Thyroid gland (tissue), 4 donors: ENCODE data around the gene OLIG1. TPM values are rescaled to one million over a fixed set of nuclear protein-coding genes. Genes with fewer than 3 reads are reported as not detected.

Experiments used
- DNase-seq, 2 donors: peaks; one replicate each; pipeline ENCODE4 v3.0.0-alpha.2; 2019
- H3K27ac ChIP-seq, 3 donors: fragments of 200-600 bp; sonication (generic); 1 replicate in 2 of 3; 2 replicates in 1 of 3; pipeline ENCODE4 v1.5.1; 2016 to 2019; ENCODE audit warnings: mild to moderate bottlenecking in 1 of 3, moderate library complexity in 1 of 3
- H3K27me3 ChIP-seq: fragments of 200-600 bp; sonication (generic); one replicate; pipeline ENCODE4 v1.5.1; 2019
- H3K36me3 ChIP-seq, 2 donors: fragments of 200-600 bp; sonication (generic); one replicate each; pipeline ENCODE4 v1.5.1; 2016 to 2019
- H3K4me1 ChIP-seq, 2 donors: fragments of 200-600 bp; sonication (generic); one replicate each; pipeline ENCODE4 v1.5.1; 2017 to 2019
- H3K4me3 ChIP-seq, 3 donors: fragments of 200-600 bp; sonication (generic); replicated peaks in 1 of 3; 1 replicate in 2 of 3; 2 replicates in 1 of 3; pipeline ENCODE4 v1.5.1; 2016; ENCODE audit warnings: mild to moderate bottlenecking in 1 of 3
- H3K9me3 ChIP-seq: fragments of 200-600 bp; sonication (generic); one replicate; pipeline ENCODE4 v1.5.1; 2017
- POLR2A ChIP-seq, 2 donors: fragments of 450-650 bp; IDR thresholded peaks; one replicate each; pipeline ENCODE4 v1.6.1; 2017; ENCODE audit warnings: antibody characterized with exemption in 2 of 2, mild to moderate bottlenecking in 2 of 2, moderate library complexity in 1 of 2
- WGBS, 2 donors: methylation state at CpG; one replicate each; pipeline ENCODE4 v1.1.5; 2017; 5-methylcytosine and 5-hydroxymethylcytosine counted together
- intact Hi-C: fragments of 100-400 bp; cut with DNase I; formaldehyde crosslinking; loops from one replicate; pipeline ENCODE4 v1.15.1; 2023
- total RNA-seq, 4 donors: library from RNA; depleted of rRNA; stranded (reverse); fragments of >200 nt; gene quantifications; one replicate each; pipeline ENCODE4 v1.2.3, GENCODE V29; 2016
- TF ChIP-seq, protein P1 (sequence below), 6 experiments: fragments of 200-600 bp in 3 of 6; fragments of 450-650 bp in 3 of 6; sonication (generic) in 3 of 6; IDR thresholded peaks; one replicate each; pipeline ENCODE4 v1.5.1; 2016 to 2019; ENCODE audit warnings: antibody characterized with exemption in 6 of 6, mild to moderate bottlenecking in 2 of 6, inconsistent platforms in 1 of 6, moderate library complexity in 1 of 6

OLIG1 gene
- total RNA-seq, 4 donors from 2014 or later = not detected

DNA sequence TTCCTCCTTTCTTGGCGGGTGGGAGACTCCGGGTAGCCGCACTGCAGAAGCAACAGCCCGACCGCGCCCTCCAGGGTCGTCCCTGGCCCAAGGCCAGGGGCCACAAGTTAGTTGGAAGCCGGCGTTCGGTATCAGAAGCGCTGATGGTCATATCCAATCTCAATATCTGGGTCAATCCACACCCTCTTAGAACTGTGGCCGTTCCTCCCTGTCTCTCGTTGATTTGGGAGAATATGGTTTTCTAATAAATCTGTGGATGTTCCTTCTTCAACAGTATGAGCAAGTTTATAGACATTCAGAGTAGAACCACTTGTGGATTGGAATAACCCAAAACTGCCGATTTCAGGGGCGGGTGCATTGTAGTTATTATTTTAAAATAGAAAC lies 41.7 kb upstream of the OLIG1 start:
- H3K36me3 ChIP-seq = no peaks in the 10 kb centered on the region
- no peak for DNase-seq
- intact Hi-C loops = no loop called here
- H3K27ac ChIP-seq = no peak overlapping the region
- peaks cover 33% of the 10 kb centered on the region for H3K27me3 ChIP-seq
- no peak overlapping the region for H3K4me3 ChIP-seq
- no peak for TF ChIP-seq POLR2A (IDR thresholded peaks at IDR 0.05)
- TF ChIP-seq, protein P1, sequence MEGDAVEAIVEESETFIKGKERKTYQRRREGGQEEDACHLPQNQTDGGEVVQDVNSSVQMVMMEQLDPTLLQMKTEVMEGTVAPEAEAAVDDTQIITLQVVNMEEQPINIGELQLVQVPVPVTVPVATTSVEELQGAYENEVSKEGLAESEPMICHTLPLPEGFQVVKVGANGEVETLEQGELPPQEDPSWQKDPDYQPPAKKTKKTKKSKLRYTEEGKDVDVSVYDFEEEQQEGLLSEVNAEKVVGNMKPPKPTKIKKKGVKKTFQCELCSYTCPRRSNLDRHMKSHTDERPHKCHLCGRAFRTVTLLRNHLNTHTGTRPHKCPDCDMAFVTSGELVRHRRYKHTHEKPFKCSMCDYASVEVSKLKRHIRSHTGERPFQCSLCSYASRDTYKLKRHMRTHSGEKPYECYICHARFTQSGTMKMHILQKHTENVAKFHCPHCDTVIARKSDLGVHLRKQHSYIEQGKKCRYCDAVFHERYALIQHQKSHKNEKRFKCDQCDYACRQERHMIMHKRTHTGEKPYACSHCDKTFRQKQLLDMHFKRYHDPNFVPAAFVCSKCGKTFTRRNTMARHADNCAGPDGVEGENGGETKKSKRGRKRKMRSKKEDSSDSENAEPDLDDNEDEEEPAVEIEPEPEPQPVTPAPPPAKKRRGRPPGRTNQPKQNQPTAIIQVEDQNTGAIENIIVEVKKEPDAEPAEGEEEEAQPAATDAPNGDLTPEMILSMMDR (IDR thresholded peaks at IDR 0.05) = no peak
- peaks cover 0 to 30% of the 10 kb centered on the region in 2 donors for H3K4me1 ChIP-seq
- H3K9me3 ChIP-seq = no peaks in the 10 kb centered on the region
- WGBS, 2 donors = 2% methylated on average over 15 of the region's 15 CpGs

DNA sequence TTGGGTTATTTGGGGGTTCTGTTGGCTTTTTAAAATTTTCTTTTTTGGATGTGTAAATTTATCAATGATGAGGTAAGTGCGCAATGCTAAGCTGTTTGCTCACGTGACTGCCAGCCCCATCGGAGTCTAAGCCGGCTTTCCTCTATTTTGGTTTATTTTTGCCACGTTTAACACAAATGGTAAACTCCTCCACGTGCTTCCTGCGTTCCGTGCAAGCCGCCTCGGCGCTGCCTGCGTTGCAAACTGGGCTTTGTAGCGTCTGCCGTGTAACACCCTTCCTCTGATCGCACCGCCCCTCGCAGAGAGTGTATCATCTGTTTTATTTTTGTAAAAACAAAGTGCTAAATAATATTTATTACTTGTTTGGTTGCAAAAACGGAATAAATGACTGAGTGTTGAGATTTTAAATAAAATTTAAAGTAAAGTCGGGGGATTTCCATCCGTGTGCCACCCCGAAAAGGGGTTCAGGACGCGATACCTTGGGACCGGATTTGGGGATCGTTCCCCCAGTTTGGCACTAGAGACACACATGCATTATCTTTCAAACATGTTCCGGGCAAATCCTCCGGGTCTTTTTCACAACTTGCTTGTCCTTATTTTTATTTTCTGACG lies 41.1 kb upstream of the OLIG1 start:
- no peak for DNase-seq
- intact Hi-C loops = no loop called here

GRCh38 chr21:33029385-33029921 lies 40.5 kb upstream of the OLIG1 start:
- Histone ChIP-seq H3K27ac (no peak overlapping the region), H3K27me3 (peaks cover 21% of the 10 kb centered on the region), H3K4me1 (peaks cover 0 to 30% of the 10 kb centered on the region in 2 donors), H3K4me3 (no peak overlapping the region), H3K9me3 (no peaks in the 10 kb centered on the region), H3K36me3 (no peaks in the 10 kb centered on the region)
- intact Hi-C loops = no loop called here
- TF ChIP-seq, protein P1 (IDR thresholded peaks at IDR 0.05) = no peak
- TF ChIP-seq POLR2A (IDR thresholded peaks at IDR 0.05) = no peak
- 5 to 11% methylated on average over 19 of the region's 19 CpGs for WGBS, 2 donors
- DNase-seq = no peak

More for the DNA sequence above, 41.1 kb upstream of the OLIG1 start:
- 4 to 5% methylated on average over 28 of the region's 28 CpGs for WGBS, 2 donors
- no peaks in the 10 kb centered on the region for H3K36me3 ChIP-seq
- H3K9me3 ChIP-seq = no peaks in the 10 kb centered on the region
- H3K27me3 ChIP-seq = peaks cover 27% of the 10 kb centered on the region
- peaks cover 0 to 30% of the 10 kb centered on the region in 2 donors for H3K4me1 ChIP-seq
- no peak for TF ChIP-seq POLR2A (IDR thresholded peaks at IDR 0.05)
- TF ChIP-seq, protein P1 (IDR thresholded peaks at IDR 0.05) = no peak
- no peak overlapping the region for H3K27ac ChIP-seq
- H3K4me3 ChIP-seq = no peak overlapping the region

DNA sequence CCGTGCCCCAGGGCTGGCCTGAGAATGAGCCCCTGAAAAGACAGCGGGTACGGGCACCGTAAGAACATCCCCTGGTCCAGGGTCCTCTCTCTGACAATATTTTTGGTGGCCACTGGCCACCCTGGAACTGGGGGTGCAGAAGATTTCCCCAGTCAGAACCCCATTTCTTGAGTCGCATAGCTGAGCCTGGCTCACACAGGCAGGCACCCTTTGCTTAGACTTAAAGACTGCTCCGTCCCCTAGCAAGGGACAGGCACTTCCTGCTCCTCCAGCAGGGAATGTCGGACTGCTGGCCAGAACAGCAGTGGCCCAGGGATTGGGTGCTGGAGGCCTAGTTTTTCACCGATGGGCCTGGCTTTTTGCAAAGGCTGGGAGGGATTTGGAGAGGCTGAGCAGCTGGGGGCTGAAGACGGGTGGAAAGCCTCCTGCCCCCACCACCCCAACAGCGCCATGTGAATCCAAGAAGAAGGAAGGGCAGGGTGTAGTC lies 39.9 kb upstream of the OLIG1 start:
- Histone ChIP-seq H3K27me3 (peaks cover 16% of the 10 kb centered on the region), H3K4me3 (no peak overlapping the region), H3K36me3 (no peaks in the 10 kb centered on the region), H3K4me1 (peaks cover 0 to 30% of the 10 kb centered on the region in 2 donors), H3K9me3 (no peaks in the 10 kb centered on the region), H3K27ac (no peak overlapping the region)
- WGBS, 2 donors = 17 to 18% methylated on average over 8 to 10 of the region's 10 CpGs
- intact Hi-C loops = no loop called here
- TF ChIP-seq, protein P1 (IDR thresholded peaks at IDR 0.05) = no peak
- no peak for TF ChIP-seq POLR2A (IDR thresholded peaks at IDR 0.05)
- no peak for DNase-seq

- no peaks in the 10 kb centered on the region for H3K36me3 ChIP-seq
- 24% methylated on average over 6 of the region's 6 CpGs for WGBS, 2 donors
- DNase-seq = no peak
- no peak overlapping the region for H3K4me3 ChIP-seq
- intact Hi-C loops = no loop called here
- H3K9me3 ChIP-seq = no peaks in the 10 kb centered on the region
- H3K27me3 ChIP-seq = peaks cover 16% of the 10 kb centered on the region
- peaks cover 0 to 24% of the 10 kb centered on the region in 2 donors for H3K4me1 ChIP-seq
- H3K27ac ChIP-seq = no peak overlapping the region
- TF ChIP-seq, protein P1 (IDR thresholded peaks at IDR 0.05) = no peak
- no peak for TF ChIP-seq POLR2A (IDR thresholded peaks at IDR 0.05)
These were observed 39.3 kb upstream of the OLIG1 start for GRCh38 chr21:33030633-33031032.
